ENCODE data around the gene SIPA1.

- TF ChIP-seq POLR2AphosphoS5 (IDR thresholded peaks at IDR 0.05; ENCODE audit: low read depth, low read length) = no peak
- TF ChIP-seq TAF1 (IDR thresholded peaks at IDR 0.05; ENCODE audit: borderline replicate concordance, low read depth, low read length) = no peak
Observed at GRCh38 chr11:65621460-65621859, 16.4 kb upstream of the SIPA1 start.

Data from GM12892 (cell line).